PC-3 (cell line): ENCODE results near the gene TIPRL. TPM values are rescaled to one million over a fixed set of nuclear protein-coding genes. Genes with fewer than 3 reads are reported as not detected.

Experiments used
- ATAC-seq: fragments of 200-7000 bp; cut with Tn5 transposase; 2 replicates; pipeline ENCODE4 v1.9.1; 2020; ENCODE audit warnings: mild to moderate bottlenecking, moderate library complexity
- BruUV-seq: library from RNA; stranded (reverse); fragments of 400-500 nt; replicated peaks from 2 replicates; lab custom pipeline; 2021; lab: Mats Ljungman, UMichigan
- CTCF ChIA-PET: fragments of 300-600 bp; sonication (Branson Sonifier 250); formaldehyde crosslinking; loops from one replicate; lab custom pipeline; 2022; ENCODE audit warnings: antibody characterized with exemption; lab: Charles Lee
- POLR2A ChIA-PET: fragments of 300-600 bp; sonication (Branson Sonifier 250); formaldehyde crosslinking; loops from one replicate; lab custom pipeline; 2022; ENCODE audit warnings: antibody characterized with exemption; ENCODE audit not compliant: unreplicated experiment; lab: Charles Lee
- DNase-seq: peaks from one replicate; pipeline ENCODE4 v3.0.0-alpha.2; 2015
- H2AFZ ChIP-seq: fragments of 300-600 bp; sonication (generic); 2 replicates; pipeline ENCODE4 v1.6.0; 2016; ENCODE audit warnings: antibody characterized with exemption, low read length
- H3F3A ChIP-seq: fragments of 300-600 bp; sonication (generic); one replicate; pipeline ENCODE4 v1.6.0; 2017; ENCODE audit warnings: antibody characterized with exemption, low read length, control low read depth, mild to moderate bottlenecking; ENCODE audit not compliant: unreplicated experiment
- H3K27ac ChIP-seq: fragments of 300-600 bp; sonication (generic); 2 replicates; pipeline ENCODE4 v1.5.1; 2016; ENCODE audit warnings: mild to moderate bottlenecking, low read length
- H3K27me3 ChIP-seq: fragments of 300-600 bp; sonication (generic); 2 replicates; pipeline ENCODE4 v1.6.1; 2016; ENCODE audit warnings: low read length, mixed read lengths
- H3K36me3 ChIP-seq: fragments of 300-600 bp; sonication (generic); 2 replicates; pipeline ENCODE4 v1.6.1; 2016; ENCODE audit warnings: low read depth, mixed run types, low read length, mixed read lengths
- H3K4me1 ChIP-seq: fragments of 300-600 bp; sonication (generic); 2 replicates; pipeline ENCODE4 v1.5.1; 2016; ENCODE audit warnings: low read length; ENCODE audit not compliant: insufficient read depth
- H3K4me2 ChIP-seq: fragments of 300-600 bp; sonication (generic); 2 replicates; pipeline ENCODE4 v1.6.0; 2016; ENCODE audit warnings: low read length
- H3K4me3 ChIP-seq: fragments of 300-600 bp; sonication (generic); 2 replicates; pipeline ENCODE4 v1.5.1; 2016; ENCODE audit warnings: mild to moderate bottlenecking, low read length, mixed read lengths
- H3K79me2 ChIP-seq: fragments of 300-600 bp; sonication (generic); 2 replicates; pipeline ENCODE4 v1.6.1; 2017; ENCODE audit warnings: low read length, mixed read lengths
- H3K9ac ChIP-seq: fragments of 300-600 bp; sonication (generic); 2 replicates; pipeline ENCODE4 v1.6.0; 2016; ENCODE audit warnings: mild to moderate bottlenecking, low read length
- H3K9me2 ChIP-seq: fragments of 300-600 bp; sonication (generic); replicated peaks from 2 replicates; pipeline ENCODE4 v1.6.1; 2016; ENCODE audit warnings: mixed run types, low read length, mixed read lengths
- H3K9me3 ChIP-seq: fragments of 300-600 bp; sonication (generic); 2 replicates; pipeline ENCODE4 v1.6.1; 2016; ENCODE audit warnings: low read length, mixed read lengths
- H4K20me1 ChIP-seq: fragments of 300-600 bp; sonication (generic); 2 replicates; pipeline ENCODE4 v1.6.1; 2016; ENCODE audit warnings: low read length, mixed read lengths
- CTCF ChIP-seq: fragments of 300-600 bp; sonication (generic); conservative IDR thresholded peaks from 2 replicates; pipeline ENCODE4 v1.5.1; 2017; ENCODE audit warnings: antibody characterized with exemption, low read depth, mild to moderate bottlenecking, low read length
- EZH2 ChIP-seq: fragments of 300-600 bp; sonication (generic); IDR thresholded peaks from one replicate; pipeline ENCODE4 v1.6.1; 2017; ENCODE audit warnings: antibody characterized with exemption, mild to moderate bottlenecking, low read length; ENCODE audit not compliant: unreplicated experiment
- EZH2phosphoT487 ChIP-seq: fragments of 300-600 bp; sonication (generic); IDR thresholded peaks from 2 replicates; pipeline ENCODE4 v1.6.1; 2018; ENCODE audit warnings: mild to moderate bottlenecking, antibody characterized with exemption, low read length, borderline replicate concordance
- intact Hi-C: fragments of 100-400 bp; cut with micrococcal nuclease; formaldehyde crosslinking; loops from 2 replicates; pipeline ENCODE4 v1.9.0; 2023
- total RNA-seq: library from RNA; depleted of rRNA; stranded (reverse); fragments of >200 nt; gene quantifications from 2 replicates; pipeline ENCODE4 v1.2.3, GENCODE V29; 2014

TIPRL gene
- total RNA-seq, 1 experiment from 2014 or later = 50.1 TPM

DNA sequence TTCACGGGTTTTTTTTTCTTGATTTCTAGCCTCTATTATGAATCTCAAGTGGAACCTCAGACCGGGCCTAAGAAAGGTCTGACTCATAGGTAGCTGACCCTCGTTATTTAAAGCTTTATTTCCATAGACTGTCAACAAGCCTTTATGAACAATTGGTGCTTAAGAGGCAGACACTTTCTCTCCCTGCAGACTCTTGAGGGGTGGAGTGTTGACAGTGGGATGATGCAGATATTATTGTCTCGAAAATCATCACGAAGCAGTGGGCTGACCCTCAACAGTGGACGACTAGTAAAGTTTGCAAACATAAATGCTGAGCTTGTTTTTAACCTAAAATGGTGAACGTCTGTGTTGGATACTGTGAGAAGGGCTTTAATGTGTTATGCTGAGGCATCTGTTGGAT lies 48.9 kb downstream of the TIPRL start:
- no peak overlapping the region for H3K27ac ChIP-seq
- no TSS peak for BruUV-seq
- CTCF ChIA-PET = no interaction called here
- H3F3A ChIP-seq = peaks cover 7% of the 10 kb centered on the region
- H4K20me1 ChIP-seq = peaks cover 6% of the 10 kb centered on the region; the same call in 1 of the 2 replicates
- peaks cover 61% of the 10 kb centered on the region for H3K4me1 ChIP-seq
- no peaks in the 10 kb centered on the region for H3K27me3 ChIP-seq
- peaks cover 55% of the 10 kb centered on the region for H3K79me2 ChIP-seq
- no peak overlapping the region for H3K9ac ChIP-seq
- H3K36me3 ChIP-seq = peaks cover 12% of the 10 kb centered on the region
- H3K4me2 ChIP-seq = peak overlapping the region; percentile 97
- DNase-seq = peak; percentile 49
- ATAC-seq = no peak; the same call in 1 of the 2 replicates
- H2AFZ ChIP-seq = no peak overlapping the region
- H3K9me2 ChIP-seq = no peaks in the 10 kb centered on the region
- no peaks in the 10 kb centered on the region for H3K9me3 ChIP-seq
- POLR2A ChIA-PET = interaction anchor here (0.7 kb wide), 1 partner anchor 767 kb away, joined by 9 read pairs; no protein-coding TSS in a partner anchor
- intact Hi-C loops = loop anchor here (2.0 to 5.0 kb wide), 3 partner anchors 49 to 510 kb away; partner anchors contain the start of gene TIPRL
- TF ChIP-seq EZH2 (no peak), CTCF (no peak), EZH2phosphoT487 (no peak)
- H3K4me3 ChIP-seq = peak overlapping the region; percentile 89

GRCh38 chr1:168229893-168230292 lies 51.1 kb downstream of the TIPRL start:
- H3K36me3 ChIP-seq = peaks cover 18% of the 10 kb centered on the region
- no peak for ATAC-seq
- H3K4me2 ChIP-seq = peak overlapping the region; percentile 37
- peak; percentile 53 for DNase-seq
- H2AFZ ChIP-seq = no peak overlapping the region
- ChIA-PET CTCF (no interaction called here), POLR2A (no interaction called here)
- no peaks in the 10 kb centered on the region for H3K27me3 ChIP-seq
- no peak overlapping the region for H3K9ac ChIP-seq
- BruUV-seq = no TSS peak
- H3K9me2 ChIP-seq = no peaks in the 10 kb centered on the region
- no peak for TF ChIP-seq CTCF
- H3K4me1 ChIP-seq = peaks cover 50% of the 10 kb centered on the region
- intact Hi-C loops = loop anchor here (5.0 kb wide), 2 partner anchors 57 to 513 kb away; no protein-coding TSS in a partner anchor
- H3K79me2 ChIP-seq = peaks cover 55% of the 10 kb centered on the region
- no peaks in the 10 kb centered on the region for H3K9me3 ChIP-seq
- peaks cover 6% of the 10 kb centered on the region; the same call in 1 of the 2 replicates for H4K20me1 ChIP-seq
- H3F3A ChIP-seq = no peaks in the 10 kb centered on the region
- H3K4me3 ChIP-seq = no peak overlapping the region
- peak overlapping the region; percentile 27 for H3K27ac ChIP-seq

DNA sequence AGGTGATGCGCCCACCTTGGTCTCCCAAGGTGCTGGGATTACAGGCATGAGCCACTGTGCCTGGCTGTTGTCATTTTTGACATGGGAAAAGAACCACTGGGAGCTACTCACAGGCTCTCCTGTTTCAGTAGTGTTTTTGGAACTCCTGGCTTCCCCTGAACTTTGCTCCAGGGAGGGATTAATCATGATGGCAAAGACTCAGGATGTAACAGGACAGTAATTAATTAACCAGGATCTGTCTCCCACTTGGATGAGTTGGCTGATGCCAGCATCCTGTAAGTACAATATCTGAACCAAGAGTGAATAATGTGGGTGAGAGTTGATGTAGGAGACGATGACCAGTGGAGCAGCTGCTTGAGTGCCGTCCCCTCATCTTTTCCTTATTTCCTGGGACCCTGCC lies 51.9 kb downstream of the TIPRL start:
- POLR2A ChIA-PET = no interaction called here
- CTCF ChIA-PET = no interaction called here
- Histone ChIP-seq H4K20me1 (peaks cover 6% of the 10 kb centered on the region; the same call in 1 of the 2 replicates), H3K9ac (no peak overlapping the region), H3K4me3 (no peak overlapping the region), H3K4me2 (peak overlapping the region; percentile 37; the same call in 1 of the 2 replicates), H3K9me2 (no peaks in the 10 kb centered on the region), H2AFZ (no peak overlapping the region), H3K36me3 (peaks cover 18% of the 10 kb centered on the region), H3F3A (no peaks in the 10 kb centered on the region), H3K27ac (peak overlapping the region; percentile 27), H3K9me3 (no peaks in the 10 kb centered on the region), H3K4me1 (peaks cover 47% of the 10 kb centered on the region), H3K27me3 (no peaks in the 10 kb centered on the region), H3K79me2 (peaks cover 55% of the 10 kb centered on the region)
- intact Hi-C loops = no loop called here
- no peak for ATAC-seq
- no TSS peak for BruUV-seq
- TF ChIP-seq EZH2phosphoT487 (no peak), EZH2 (no peak), CTCF (no peak)
- peak; percentile 69 for DNase-seq
